Measurements from ENCODE around the gene CEP164.

CEP164 gene

GRCh38 chr11:117458275-117459122 lies 130.8 kb downstream of the CEP164 start:
- DNase-seq (ENCODE audit: low read depth in 2 of 2, low spot score in 1 of 2) = no peak

DNA sequence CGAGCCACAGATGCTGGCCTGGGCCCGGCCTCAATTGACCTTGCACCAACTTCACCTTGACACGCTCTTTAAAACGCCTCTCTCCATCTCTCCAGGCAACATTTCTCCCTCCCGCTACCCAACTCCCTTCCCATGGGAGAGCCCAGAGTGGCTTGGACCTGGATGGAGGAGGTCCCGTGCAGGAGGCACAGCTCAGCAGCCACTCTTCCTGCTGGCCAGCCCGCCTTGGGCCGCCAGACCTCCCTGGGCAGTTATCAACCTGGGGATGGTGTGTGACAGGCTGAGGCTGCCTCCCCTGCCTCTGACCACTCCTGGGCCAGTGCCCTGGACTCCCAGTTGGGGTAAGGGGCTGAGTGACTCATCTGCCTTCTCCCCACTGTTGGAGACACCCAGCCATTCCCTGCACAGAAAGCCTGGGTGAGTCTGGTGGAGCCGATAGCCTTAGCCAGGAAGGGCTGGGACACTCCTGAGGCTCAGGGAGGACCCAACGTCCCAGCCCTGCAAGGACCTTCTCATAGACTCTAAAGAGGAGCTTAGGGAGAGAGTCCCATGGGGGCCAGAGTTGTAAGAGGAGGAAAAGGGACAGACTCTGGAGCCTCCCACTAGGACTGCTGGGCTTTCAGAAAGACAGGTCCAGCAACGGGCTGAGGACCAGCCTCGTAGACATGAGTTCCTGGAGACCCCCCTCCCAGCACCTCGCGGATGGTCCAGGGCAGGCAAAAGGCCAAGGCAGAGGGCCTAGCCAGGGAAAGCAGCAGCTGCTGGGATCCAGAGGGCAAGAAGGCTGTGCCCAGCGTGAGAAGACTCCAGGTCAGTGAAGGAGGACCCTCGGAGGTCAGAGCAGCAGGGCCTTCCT lies 131.7 kb downstream of the CEP164 start:
- DNase-seq (ENCODE audit: low read depth in 2 of 2, low spot score in 1 of 2) = no peak

GRCh38 chr11:117459979-117460300 lies 132.3 kb downstream of the CEP164 start:
- DNase-seq (ENCODE audit: low read depth in 2 of 2, low spot score in 1 of 2) = no peak

DNA sequence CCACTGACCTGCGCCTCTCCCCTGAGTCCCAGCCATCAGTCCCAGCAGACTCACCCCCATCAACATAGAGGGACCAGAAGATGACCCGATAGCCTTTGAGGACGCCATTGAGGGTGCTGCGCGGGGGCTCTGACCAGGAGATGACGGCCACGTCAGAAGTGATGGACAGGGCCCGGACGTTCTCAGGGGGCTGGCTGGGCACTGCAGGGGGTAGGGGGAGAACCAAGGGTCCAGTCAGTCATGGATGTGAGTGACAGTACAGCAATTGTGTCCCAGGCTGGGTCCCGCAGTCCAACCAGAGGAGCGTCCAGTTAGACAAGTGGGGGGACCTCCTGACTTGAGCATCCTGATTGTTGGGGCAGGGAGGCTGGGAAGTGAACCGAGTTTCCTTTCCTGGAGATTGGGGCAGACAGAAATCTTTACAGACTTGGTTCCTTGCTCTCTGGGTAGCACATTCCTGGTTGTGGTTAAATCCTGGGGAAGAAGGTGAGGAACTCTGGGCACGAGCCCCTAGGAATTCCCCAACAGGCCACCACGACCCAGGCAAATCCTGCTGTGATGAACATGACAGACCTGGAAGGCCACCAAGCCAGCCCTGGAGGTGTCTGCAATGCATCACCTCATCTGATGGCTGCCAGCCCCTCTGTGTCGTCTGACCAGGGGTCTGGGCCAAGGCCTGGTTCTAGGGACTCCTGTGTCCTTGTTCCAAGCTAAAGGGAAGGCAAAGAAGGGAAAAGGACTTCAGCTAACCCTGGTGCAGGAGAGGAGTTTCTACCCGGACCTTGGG lies 133.9 kb downstream of the CEP164 start:
- DNase-seq (ENCODE audit: low read depth in 2 of 2, low spot score in 1 of 2) = no peak

GRCh38 chr11:117462183-117462863 lies 134.7 kb downstream of the CEP164 start:
- DNase-seq (ENCODE audit: low read depth in 2 of 2, low spot score in 1 of 2) = no peak

DNA sequence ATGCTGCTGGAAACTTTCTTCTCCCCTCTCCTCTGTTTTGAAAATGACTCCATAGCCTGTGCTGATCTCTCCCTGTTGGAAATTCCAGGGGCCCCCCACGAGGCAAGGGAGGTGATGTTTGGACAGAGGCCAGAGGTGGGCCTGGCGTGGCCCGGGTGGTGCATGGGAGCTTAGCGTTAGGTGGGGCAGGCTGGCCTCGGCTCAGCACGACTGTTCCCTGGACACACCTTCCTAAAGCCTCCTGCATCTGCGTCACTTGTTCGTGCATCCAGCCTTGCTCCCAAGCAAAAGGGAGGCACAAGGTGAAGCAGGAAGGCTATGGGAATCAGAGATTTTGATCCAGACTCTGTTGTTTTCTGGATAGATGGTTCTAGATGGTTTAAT lies 135.2 kb downstream of the CEP164 start:
- no peak for DNase-seq (ENCODE audit: low read depth in 2 of 2, low spot score in 1 of 2)

Measured in stimulated activated CD8-positive, alpha-beta memory T cell treated with anti-CD3 and anti-CD28 coated beads, Interleukin-4, amount 100 ng/mL, for 4 hours (primary cell).